Measurements from ENCODE around the gene GZMM.

DNA sequence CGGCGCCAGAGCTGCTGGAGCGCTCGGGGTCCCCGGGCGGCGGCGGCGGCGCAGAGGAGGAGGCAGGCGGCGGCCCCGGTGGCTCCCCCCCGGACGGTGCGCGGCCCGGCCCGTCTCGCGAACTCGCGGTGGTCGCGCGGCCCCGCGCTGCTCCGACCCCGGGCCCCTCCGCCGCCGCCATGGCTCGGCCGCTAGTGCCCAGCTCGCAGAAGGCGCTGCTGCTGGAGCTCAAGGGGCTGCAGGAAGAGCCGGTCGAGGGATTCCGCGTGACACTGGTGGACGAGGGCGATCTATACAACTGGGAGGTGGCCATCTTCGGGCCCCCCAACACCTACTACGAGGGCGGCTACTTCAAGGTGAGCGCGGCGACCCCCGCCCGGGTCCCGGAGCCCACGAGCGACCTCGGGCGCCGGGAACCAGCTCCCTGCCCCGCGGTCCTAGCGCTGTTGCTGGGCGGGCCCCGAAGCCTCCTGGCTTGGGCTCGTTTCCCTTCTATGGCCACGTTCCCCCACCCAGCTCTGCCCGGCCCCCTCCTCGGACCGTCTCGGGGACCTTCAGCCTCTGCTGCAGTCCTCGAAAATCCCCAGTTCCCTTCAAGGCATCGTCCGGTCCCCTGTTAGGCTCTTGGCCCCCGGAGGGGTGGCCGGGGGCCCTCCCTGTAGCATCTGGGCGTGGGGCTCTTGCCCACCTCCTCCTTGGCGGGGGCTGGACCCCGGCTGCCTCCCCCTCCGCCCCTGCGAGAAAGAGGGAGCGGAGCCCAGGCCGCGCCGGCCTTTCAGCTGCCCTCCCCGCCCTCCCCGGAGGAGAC is 11.9 kb upstream of the GZMM start, which contains the start of gene CDC34:
- TF ChIP-seq, protein P1, sequence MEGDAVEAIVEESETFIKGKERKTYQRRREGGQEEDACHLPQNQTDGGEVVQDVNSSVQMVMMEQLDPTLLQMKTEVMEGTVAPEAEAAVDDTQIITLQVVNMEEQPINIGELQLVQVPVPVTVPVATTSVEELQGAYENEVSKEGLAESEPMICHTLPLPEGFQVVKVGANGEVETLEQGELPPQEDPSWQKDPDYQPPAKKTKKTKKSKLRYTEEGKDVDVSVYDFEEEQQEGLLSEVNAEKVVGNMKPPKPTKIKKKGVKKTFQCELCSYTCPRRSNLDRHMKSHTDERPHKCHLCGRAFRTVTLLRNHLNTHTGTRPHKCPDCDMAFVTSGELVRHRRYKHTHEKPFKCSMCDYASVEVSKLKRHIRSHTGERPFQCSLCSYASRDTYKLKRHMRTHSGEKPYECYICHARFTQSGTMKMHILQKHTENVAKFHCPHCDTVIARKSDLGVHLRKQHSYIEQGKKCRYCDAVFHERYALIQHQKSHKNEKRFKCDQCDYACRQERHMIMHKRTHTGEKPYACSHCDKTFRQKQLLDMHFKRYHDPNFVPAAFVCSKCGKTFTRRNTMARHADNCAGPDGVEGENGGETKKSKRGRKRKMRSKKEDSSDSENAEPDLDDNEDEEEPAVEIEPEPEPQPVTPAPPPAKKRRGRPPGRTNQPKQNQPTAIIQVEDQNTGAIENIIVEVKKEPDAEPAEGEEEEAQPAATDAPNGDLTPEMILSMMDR (conservative IDR thresholded peaks at IDR 0.05; ENCODE audit: low read depth, low read length): no peak
- no peak for TF ChIP-seq EZH2phosphoT487 (IDR thresholded peaks at IDR 0.05; ENCODE audit: borderline replicate concordance, low read length)
- TF ChIP-seq EZH2 (IDR thresholded peaks at IDR 0.05; ENCODE audit: low read length, unreplicated experiment): no peak

All from PC-3 (cell line).